HG03064 (cell line): ENCODE data around the gene S100A2.
"Not testable (repeated sequence)": the region's sequence is repeated elsewhere in the genome, so short reads cannot be mapped to it uniquely, and the experiment has no call there.

ENCODE experiments used
- ATAC-seq: cut with Tn5 transposase; IDR thresholded peaks from one replicate; pipeline ENCODE4 v1.9.1; 2021; ENCODE audit warnings: low read depth; ENCODE audit not compliant: unreplicated experiment

Gene S100A2

DNA sequence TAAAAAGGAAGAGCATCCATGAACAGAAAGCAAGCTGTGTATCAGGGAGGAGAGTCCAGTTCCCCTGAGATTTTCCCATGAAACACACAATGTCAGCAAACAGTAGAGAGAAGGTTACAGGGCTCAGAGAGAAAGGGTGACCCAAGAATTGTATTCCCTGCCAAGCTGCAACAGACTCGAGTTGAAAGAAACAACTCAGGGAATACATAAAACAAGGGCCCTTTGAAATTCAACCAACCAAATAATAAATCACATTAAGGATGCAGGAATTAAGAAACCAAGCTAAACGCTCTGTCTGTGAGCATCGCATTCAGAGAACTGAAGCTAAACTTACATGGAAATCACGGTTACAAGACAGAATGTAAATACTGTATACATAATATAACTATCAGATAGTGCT, 27.1 kb upstream of the S100A2 start:
- ATAC-seq = no peak

DNA sequence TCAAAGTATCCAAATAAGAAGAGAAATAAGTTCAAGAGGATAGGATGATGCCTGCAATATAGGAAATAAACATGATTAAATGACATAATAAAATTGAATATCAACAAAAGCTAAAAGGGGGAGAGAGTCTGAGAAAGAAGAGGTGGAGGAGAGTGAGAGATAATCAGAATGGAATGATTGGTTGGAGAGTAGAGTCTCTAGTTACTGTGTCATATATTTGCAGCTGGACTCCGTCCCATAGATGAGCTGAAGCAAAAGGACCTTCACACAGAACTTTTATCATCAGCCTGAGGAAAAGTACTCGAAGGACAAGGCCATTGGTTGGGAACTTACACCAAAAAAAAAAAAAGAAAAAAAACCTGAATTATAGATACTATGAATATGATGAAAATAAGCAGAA, 22.8 kb upstream of the S100A2 start:
- ATAC-seq = no peak

DNA sequence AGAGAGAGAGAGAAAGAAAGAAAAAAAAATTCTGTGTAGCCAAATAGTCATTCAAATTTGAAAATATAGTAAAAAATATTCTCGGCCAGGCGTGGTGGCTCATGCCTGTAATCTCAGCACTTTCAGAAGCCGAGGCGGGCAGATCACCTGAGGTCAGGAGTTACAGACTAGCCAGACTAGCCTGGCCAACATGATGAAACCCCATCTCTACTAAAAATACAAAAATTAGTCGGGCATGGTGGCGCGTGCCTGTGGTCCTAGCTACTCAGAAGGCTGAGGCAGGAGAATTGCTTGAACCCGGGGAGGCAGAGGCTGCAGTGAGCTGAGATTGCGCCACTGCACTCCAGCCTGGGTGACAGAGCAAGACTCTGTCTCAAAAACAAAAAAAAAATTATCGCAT, 22.4 kb upstream of the S100A2 start:
- not testable (repeated sequence) for ATAC-seq

DNA sequence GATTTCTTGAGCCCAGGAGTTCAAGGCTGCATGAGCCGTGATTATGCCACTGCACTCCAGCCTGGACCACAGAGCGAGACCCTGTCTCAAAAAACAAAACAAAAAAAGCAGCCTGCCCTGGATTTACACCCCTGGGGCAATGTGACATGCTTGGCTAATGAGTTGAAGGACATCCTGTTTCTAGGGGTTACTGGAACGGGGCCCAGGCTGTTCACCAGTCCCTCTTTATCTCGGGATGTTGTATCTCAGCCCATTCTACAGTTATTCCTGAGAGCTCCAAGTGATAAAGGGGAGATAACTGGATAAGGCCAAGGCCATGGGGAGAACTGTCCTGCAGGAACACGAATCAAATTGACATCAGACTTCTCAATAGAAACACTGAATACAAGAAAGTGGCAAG, 21.7 kb upstream of the S100A2 start:
- no peak for ATAC-seq

DNA sequence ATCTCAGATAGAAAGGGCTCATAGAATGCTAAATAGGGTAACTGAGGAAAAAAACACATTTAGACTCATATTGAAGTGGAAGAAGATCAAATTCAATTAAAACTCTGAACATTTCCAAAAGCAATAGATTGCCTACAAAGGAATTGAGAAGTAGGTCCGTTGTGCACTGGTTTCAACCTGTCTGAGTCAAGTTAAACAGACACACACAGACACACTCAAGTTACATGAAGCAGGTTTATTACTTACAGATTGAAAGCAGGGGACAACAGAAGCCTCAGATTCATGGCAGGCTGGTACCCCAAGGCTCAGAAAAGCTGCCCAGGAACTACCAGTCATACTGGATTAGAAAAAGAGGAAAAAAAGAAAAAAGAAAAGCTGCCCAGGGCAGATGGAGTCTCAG, 20.7 kb upstream of the S100A2 start:
- no peak for ATAC-seq

DNA sequence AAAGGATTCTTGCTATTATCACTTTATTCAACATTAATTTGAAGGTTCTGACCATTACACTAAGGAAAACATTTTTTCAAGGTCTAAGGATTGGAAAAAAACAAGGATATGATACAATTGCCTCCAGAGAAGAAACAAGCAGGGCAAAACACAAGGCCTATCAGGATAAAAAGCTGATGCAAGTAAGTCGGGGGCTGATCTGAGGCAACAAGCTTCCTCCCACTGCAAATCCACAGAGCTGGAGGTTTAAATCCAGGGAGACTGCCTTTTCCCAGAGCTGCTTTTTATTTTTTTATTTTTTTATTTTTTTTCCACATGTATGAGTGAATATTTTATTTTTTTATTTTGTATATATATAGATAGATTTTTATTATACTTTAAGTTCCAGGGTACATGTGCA, 19.4 kb upstream of the S100A2 start:
- no peak for ATAC-seq

DNA sequence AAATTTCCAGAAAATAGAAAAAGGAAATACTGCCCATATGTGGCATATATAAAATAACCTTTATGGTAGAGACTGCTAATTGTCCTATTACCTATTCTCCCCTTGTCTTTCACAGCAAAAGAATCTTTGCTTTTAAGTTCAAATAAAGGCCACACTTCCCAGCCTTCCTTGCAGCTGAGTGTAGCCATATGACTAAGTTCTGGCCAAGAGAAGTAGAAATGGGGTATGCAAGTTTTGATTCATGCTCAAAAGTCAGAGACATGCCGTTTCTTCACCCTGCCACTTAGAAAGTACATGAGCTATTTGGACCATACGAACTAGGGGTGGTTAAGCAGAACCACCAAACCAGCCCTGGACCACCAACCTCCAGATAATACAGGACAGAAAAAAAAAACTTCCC, 18.3 kb upstream of the S100A2 start:
- ATAC-seq = no peak

DNA sequence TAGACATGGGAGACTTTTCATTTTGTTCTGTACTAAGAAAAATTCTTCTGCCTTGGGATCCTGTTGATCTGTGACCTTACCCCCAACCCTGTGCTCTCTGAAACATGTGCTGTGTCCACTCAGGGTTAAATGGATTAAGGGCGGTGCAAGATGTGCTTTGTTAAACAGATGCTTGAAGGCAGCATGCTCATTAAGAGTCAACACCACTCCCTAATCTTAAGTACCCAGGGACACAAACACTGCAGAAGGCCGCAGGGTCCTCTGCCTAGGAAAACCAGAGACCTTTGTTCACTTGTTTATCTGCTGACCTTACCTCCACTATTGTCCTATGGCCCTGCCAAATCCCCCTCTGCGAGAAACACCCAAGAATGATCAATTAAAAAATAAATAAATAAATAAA, 17.9 kb upstream of the S100A2 start:
- not testable (repeated sequence) for ATAC-seq

DNA sequence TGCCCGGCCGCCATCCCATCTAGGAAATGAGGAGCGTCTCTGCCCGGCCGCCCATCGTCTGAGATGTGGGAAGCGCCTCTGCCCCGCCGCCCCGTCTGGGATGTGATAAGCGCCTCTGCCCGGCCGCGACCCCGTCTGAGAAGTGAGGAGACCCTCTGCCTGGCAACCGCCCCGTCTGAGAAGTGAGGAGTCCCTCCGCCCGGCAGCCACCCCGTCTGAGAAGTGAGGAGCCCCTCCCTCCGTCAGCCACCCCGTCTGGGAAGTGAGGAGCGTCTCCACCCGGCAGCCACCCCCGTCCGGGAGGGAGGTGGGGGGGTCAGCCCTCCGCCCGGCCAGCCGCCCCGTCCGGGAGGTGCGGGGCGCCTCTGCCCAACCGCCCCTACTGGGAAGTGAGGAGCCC, 17.2 kb upstream of the S100A2 start:
- ATAC-seq = not testable (repeated sequence)

DNA sequence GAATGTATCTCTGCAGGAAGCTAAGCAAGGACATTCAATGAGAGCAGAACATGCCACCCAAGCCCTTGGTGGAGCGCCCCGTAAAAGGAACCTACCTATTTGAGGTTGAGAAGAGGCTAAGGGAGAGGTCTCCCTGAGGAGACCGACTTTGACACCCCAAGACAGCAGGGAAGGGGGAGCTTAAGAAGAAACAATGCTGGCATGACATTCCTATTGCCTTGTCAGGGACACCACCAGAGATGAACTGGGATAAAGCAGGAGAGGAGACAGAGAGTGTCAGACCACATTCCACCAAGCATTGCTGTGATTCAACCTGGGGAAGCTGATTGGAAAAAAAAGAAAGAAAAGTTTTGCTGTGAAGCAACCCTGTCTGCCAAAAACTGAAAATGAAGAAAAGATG, 13.3 kb upstream of the S100A2 start:
- ATAC-seq = no peak

DNA sequence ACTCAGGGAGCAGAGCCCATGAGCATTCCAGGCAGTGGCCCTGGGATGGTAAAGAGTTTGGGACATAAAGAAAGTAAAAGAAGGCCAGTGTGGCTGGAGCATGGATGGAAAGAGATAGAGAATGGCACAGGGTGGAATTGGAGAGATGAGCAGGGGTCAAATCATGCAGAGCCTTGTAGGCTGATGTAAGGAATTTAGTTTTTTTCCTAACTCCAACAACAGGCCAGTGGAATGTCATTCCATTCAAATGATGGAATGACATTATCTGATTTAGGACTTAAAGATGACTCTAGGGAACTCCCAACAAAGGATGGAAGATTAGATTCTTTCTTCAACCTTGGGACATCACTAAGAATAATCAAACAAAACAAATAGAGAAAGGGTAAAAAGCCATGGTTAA, 12.8 kb upstream of the S100A2 start:
- no peak for ATAC-seq

DNA sequence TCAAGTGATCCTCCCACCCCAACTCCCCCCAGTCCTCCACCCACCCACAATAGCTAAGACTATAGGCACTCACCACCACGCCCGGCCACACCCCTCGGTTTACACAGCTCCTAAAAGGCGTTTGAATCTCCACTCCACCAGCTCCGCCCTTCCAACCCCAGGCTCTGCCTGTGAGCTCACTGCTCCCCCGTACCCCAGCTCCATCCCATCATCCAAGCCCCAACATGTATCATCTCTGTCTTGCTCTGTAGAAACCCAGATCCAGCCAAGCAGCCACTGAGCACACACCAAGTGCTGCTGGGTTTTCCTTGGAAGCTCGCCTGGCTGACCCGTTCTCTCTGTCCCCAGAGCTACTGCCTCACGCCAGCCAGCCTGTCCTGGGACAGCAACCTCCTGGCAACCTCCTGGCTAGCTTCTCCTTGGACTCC, 12.0 kb upstream of the S100A2 start:
- no peak for ATAC-seq

DNA sequence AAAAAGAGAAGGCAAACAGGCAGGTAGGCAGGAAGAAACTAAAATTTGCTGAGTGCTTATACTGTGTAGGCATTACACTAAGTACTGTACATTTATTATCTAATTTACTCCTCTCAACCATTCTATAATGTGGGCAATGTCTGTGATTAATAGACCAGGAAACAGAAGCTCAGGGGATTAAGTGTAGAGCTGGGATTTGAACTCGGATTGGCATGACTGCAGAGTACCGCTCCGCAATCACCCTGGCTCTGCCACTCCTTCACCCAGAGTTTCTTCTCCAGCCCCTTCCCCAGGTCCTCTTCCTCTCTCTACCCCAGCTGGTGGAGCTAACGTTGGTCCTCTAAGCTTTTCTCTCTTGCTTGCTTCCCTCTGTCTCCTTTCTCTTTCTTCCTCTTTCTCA, 11.5 kb upstream of the S100A2 start:
- no peak for ATAC-seq

DNA sequence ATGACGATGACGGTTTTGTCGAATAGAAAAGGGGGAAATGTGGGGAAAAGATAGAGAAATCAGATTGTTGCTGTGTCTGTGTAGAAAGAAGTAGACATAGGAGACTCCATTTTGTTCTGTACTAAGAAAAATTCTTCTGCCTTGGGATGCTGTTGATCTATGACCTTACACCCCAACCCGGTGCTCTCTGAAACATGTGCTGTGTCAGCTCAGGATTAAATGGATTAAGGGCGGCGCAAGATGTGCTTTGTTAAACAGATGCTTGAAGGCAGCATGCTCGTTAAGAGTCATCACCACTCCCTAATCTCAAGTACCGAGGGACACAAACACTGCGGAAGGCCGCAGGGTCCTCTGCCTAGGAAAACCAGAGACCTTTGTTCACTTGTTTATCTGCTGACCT, 9.9 kb upstream of the S100A2 start:
- not testable (repeated sequence) for ATAC-seq

DNA sequence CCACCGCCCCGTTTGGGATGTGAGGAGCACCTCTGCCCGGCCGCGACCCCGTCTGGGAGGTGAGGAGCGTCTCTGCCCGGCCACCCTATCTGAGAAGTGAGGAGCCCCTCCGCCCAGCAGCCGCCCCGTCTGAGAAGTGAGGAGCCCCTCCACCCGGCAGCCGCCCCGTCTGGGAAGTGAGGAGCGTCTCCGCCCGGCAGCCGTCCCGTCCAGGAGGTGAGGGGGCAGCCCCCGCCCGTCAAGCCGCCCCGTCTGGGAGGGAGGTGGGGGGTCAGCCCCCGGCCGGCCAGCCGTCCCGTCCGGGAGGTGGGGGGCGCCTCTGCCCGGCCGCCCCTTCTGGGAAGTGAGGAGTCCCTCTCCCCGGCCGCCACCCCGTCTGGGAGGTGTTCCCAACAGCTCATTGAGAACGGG, 9.4 kb upstream of the S100A2 start:
- ATAC-seq = not testable (repeated sequence)

DNA sequence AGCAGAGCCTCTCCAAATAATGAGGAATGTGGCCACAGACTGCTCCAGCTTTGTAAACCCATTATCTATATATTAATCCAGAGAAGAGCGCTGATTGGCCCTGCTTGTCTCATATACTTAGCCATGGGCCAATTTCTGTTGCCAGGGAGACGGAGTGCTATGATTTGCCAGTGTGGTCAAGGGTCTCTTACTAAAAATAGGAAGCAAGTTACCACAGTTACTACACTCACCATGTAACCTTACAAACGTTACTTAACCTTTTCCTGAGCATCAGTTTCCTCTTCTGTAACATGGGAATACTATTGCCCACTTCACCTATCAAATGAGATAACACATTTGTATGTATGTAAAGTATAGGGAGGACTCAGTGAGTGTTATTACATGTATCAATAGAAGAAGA, 7.7 kb upstream of the S100A2 start:
- no peak for ATAC-seq

DNA sequence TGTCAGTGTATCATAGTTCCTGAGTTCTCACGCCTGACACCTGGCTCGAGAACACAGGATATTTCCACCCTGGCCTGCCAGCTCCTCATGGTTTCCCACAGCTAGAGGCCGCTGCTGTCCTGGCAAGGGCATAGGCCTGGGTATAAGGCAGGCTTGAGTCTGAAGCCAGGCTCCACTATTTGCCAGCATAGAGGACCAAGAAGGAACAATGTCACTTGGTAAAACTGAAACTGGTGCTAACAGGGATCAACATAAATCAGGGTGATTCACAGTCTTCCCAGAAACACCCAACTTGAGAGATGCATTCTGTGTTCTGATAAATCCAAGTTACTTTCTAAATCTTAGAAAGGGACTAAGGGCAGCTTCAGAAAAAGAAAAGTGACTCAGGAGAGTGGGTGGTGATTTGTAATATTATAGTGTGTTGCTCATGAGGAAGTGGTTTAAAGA, 6.9 kb upstream of the S100A2 start:
- ATAC-seq = no peak

DNA sequence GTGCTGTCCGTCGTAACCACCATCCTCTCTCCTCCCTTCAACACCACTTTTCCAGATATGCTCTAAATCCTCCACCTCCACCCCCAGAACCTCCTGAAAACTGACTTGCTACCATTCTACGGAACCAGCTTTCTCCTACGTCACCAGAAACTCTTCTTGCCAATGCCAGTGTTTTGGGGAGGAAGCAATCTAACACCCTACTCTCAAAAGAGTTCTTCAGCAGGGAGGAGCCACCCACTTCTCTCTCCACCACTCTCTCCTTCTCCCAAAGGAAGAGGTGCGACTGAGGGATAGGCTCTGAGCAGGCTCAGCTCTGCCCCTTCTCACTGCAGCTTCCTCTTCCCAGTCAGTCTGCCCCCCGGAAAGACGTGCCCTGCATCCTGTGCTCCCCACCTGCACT, 6.1 kb upstream of the S100A2 start:
- no peak for ATAC-seq

DNA sequence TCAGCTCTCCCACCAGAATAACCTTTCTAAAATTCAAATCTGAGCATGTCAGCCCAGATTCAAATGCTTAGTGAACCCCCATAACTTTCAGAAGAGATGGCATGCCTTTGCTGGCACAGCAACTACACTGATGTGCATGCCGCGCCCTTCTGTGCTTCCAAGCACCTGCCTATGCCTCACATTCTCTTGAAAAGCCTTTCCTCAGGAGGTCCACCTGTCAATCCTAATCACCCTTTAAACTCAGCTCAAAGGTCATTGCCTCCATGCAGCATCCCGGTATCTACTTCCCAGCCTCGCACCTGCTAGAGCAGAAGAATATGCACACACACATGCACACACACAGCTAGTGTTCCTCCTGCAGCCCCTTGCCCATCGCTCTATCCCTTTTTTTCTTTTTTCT, 5.2 kb upstream of the S100A2 start:
- ATAC-seq = no peak

DNA sequence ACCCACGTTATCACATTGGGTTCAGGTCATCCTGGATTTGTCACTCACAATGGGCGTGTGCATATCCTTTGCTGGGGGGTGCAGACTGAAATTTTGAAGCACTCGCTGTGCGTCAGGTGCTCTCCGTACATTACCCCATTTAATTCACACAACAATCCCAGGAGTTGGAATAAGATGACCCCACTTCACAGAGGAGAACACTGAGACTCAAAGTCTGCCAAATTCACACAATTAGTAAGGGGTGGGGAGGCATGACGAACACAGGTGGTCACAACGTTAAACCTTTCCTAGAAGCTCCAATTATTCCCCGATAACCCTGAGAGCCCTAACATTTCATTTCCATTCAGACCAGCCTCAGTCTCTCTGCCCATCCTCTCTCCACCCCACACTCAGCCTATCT, 3.8 kb upstream of the S100A2 start:
- ATAC-seq = no peak

DNA sequence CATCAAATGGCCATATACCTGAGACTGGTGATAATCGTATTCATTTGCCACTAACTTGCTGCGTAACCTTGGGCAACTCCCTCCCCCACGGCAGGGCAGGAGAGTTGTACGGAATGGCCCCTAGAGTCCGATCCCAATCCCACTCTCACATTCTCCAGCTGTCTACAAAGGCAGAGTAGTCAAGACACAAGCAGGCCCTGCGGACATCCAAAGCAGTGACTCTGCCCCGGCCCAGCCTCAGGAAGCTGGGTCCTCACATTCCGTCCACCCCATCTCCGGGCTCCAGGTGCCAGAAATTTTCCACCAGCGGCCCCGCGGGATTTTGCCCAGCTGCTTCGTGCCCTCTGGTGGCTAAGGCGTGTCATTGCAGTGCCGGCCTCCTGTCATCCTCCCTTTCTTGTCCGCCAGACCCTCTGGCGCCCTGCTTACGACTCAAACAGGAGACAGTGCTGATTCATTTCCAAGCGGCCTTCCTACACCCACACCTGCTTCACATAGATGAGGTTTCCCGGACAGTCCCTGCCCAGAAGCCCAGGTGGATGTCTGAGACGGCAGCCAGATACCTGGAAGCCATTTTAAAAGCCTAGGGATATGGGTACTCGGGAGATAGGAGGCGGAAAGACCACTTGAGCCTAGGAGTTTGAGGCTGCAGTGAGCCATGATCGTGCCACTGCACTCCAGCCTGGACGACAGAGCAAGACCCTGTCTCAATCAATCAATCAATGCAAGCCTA, 2.9 kb upstream of the S100A2 start:
- ATAC-seq = no peak

DNA sequence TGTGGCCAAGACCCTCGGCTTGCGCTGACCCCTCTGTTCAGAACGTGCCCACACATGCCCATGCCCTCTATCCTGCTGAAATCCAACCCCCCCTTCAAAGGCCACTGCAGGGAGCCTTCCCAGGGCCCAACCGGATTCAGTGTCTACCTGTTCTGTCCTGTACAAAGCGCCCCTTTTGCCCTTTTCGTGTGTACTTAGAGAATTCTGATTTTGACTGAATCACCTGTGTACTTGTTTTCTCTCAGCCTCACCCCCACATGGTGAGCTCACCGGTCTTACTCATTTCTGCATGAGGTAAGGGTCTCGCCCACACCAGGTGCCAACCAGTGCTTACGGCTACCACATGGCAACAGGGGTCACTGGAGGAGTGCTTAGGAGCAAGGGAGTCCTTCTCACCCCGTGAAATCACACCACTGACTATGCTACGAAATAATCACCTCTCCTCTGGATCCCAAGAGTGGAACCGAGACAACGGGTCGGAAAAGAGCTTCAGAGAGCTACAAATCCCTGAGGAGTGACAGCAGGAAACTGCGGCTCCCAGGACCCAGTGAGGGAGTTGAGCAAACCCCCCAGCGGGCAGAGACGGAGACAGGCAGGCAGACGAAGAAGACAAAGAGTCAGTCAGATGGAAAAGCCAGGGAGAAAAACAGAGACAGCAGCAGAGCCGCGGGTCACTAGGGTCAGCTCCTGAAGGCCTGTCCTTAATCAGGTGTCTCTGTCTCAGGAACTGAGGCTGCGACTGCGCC, 2.1 kb upstream of the S100A2 start:
- no peak for ATAC-seq
